ENCODE measurements around the gene CDH4.
A peak's percentile ranks its signal among the peaks of the same experiment; 100 is the strongest.

The CDH4 gene

GRCh38 chr20:61555566-61555965 lies 303.5 kb downstream of the CDH4 start:
- Histone ChIP-seq H3K79me2 (ENCODE audit: control insufficient read depth, insufficient read depth, low read length, poor library complexity) (no peaks in the 10 kb centered on the region), H4K12ac (ENCODE audit: low read depth, low read length) (no peak overlapping the region), H3K14ac (ENCODE audit: low read length) (no peak overlapping the region), H3K4me1 (ENCODE audit: control insufficient read depth in 1 of 2, insufficient read depth in 2 of 2, low read length in 2 of 2) (peaks cover 0 to 2% of the 10 kb centered on the region in 2 experiments), H3K27me3 (ENCODE audit: insufficient read depth, low read length) (no peaks in the 10 kb centered on the region), H3K9me3 (ENCODE audit: insufficient read depth, low read depth, low read length) (peaks cover 2% of the 10 kb centered on the region), H3K9ac (ENCODE audit: low read length) (no peak overlapping the region), H2AK5ac (ENCODE audit: low read length) (no peak overlapping the region), H3K4me3 (ENCODE audit: low read depth, low read length) (no peak overlapping the region), H3K36me3 (ENCODE audit: control insufficient read depth in 1 of 2, insufficient read depth in 2 of 2, low read length in 2 of 2) (no peaks in the 10 kb centered on the region), H2BK12ac (ENCODE audit: low read length) (no peak overlapping the region), H4K91ac (ENCODE audit: low read depth, low read length) (no peak overlapping the region), H2BK120ac (ENCODE audit: insufficient read depth, low read length, poor library complexity) (no peak overlapping the region), H4K8ac (ENCODE audit: low read depth, low read length) (no peak overlapping the region), H3K79me1 (ENCODE audit: low read length) (no peaks in the 10 kb centered on the region), H2BK5ac (ENCODE audit: low read depth, low read length, poor library complexity) (no peak overlapping the region), H2AFZ (ENCODE audit: insufficient read depth, low read length, poor library complexity) (no peak overlapping the region), H3K4me2 (ENCODE audit: low read length) (no peak overlapping the region), H3K4ac (ENCODE audit: low read depth, low read length) (no peak overlapping the region), H3K23ac (ENCODE audit: low read length) (no peak overlapping the region), H3K27ac (ENCODE audit: low read depth, low read length) (no peak overlapping the region), H3K18ac (ENCODE audit: low read length) (no peak overlapping the region)
- DNase-seq: no peak
- WGBS (ENCODE audit: extremely low coverage, insufficient coverage, insufficient read length): no CpG with 5 or more reads among the region's 6 CpGs

GRCh38 chr20:61556111-61556510 lies 304.1 kb downstream of the CDH4 start:
- H3K9ac ChIP-seq (ENCODE audit: low read length): no peak overlapping the region
- no peak overlapping the region for H2BK5ac ChIP-seq (ENCODE audit: low read depth, low read length, poor library complexity)
- no peak overlapping the region for H3K4me3 ChIP-seq (ENCODE audit: low read depth, low read length)
- no peak overlapping the region for H3K23ac ChIP-seq (ENCODE audit: low read length)
- H3K36me3 ChIP-seq (ENCODE audit: control insufficient read depth in 1 of 2, insufficient read depth in 2 of 2, low read length in 2 of 2): no peaks in the 10 kb centered on the region
- H3K18ac ChIP-seq (ENCODE audit: low read length): no peak overlapping the region
- no peak overlapping the region for H4K91ac ChIP-seq (ENCODE audit: low read depth, low read length)
- peaks cover 2% of the 10 kb centered on the region for H3K9me3 ChIP-seq (ENCODE audit: insufficient read depth, low read depth, low read length)
- H4K12ac ChIP-seq (ENCODE audit: low read depth, low read length): no peak overlapping the region
- H3K4me2 ChIP-seq (ENCODE audit: low read length): no peak overlapping the region
- H2AK5ac ChIP-seq (ENCODE audit: low read length): no peak overlapping the region
- H3K27ac ChIP-seq (ENCODE audit: low read depth, low read length): no peak overlapping the region
- no peak overlapping the region for H3K4ac ChIP-seq (ENCODE audit: low read depth, low read length)
- H2BK12ac ChIP-seq (ENCODE audit: low read length): no peak overlapping the region
- no CpG with 5 or more reads among the region's 3 CpGs for WGBS (ENCODE audit: extremely low coverage, insufficient coverage, insufficient read length)
- no peaks in the 10 kb centered on the region for H3K79me2 ChIP-seq (ENCODE audit: control insufficient read depth, insufficient read depth, low read length, poor library complexity)
- no peak overlapping the region for H2BK120ac ChIP-seq (ENCODE audit: insufficient read depth, low read length, poor library complexity)
- no peak overlapping the region for H3K14ac ChIP-seq (ENCODE audit: low read length)
- H3K4me1 ChIP-seq (ENCODE audit: control insufficient read depth in 1 of 2, insufficient read depth in 2 of 2, low read length in 2 of 2): peaks cover 0 to 2% of the 10 kb centered on the region in 2 experiments
- no peaks in the 10 kb centered on the region for H3K27me3 ChIP-seq (ENCODE audit: insufficient read depth, low read length)
- no peaks in the 10 kb centered on the region for H3K79me1 ChIP-seq (ENCODE audit: low read length)
- H2AFZ ChIP-seq (ENCODE audit: insufficient read depth, low read length, poor library complexity): no peak overlapping the region
- H4K8ac ChIP-seq (ENCODE audit: low read depth, low read length): no peak overlapping the region
- DNase-seq: peak in 1 of 2 donors; percentile 3

DNA sequence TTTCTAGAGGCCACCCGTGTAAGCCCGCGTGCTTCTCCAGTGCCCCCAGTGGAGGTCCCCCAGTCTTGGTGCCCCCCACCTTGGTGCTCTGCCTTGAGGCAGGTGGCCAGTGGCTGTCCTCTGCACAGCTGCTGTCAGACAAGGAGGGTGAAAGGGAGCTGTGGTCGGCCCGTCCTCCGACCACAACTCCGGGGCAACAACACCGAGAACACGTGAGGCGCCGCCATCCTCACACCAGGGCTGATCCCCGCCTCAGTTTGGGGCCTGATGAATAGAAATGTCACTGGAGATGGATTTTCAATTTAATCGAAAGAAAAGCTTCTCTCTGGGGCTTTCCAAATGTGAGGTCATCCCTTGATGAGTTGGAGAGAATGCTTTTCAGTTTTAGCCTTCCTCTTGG lies 304.6 kb downstream of the CDH4 start:
- H4K8ac ChIP-seq (ENCODE audit: low read depth, low read length): no peak overlapping the region
- no peak overlapping the region for H2BK120ac ChIP-seq (ENCODE audit: insufficient read depth, low read length, poor library complexity)
- no CpG with 5 or more reads among the region's 13 CpGs for WGBS (ENCODE audit: extremely low coverage, insufficient coverage, insufficient read length)
- H3K79me2 ChIP-seq (ENCODE audit: control insufficient read depth, insufficient read depth, low read length, poor library complexity): no peaks in the 10 kb centered on the region
- H2BK12ac ChIP-seq (ENCODE audit: low read length): no peak overlapping the region
- no peaks in the 10 kb centered on the region for H3K27me3 ChIP-seq (ENCODE audit: insufficient read depth, low read length)
- H3K9ac ChIP-seq (ENCODE audit: low read length): no peak overlapping the region
- H2BK5ac ChIP-seq (ENCODE audit: low read depth, low read length, poor library complexity): no peak overlapping the region
- no peak overlapping the region for H3K14ac ChIP-seq (ENCODE audit: low read length)
- no peak overlapping the region for H2AFZ ChIP-seq (ENCODE audit: insufficient read depth, low read length, poor library complexity)
- no peak for DNase-seq
- peaks cover 2% of the 10 kb centered on the region for H3K9me3 ChIP-seq (ENCODE audit: insufficient read depth, low read depth, low read length)
- H3K79me1 ChIP-seq (ENCODE audit: low read length): no peaks in the 10 kb centered on the region
- no peak overlapping the region for H4K12ac ChIP-seq (ENCODE audit: low read depth, low read length)
- peaks cover 0 to 2% of the 10 kb centered on the region in 2 experiments for H3K4me1 ChIP-seq (ENCODE audit: control insufficient read depth in 1 of 2, insufficient read depth in 2 of 2, low read length in 2 of 2)
- H3K4me2 ChIP-seq (ENCODE audit: low read length): no peak overlapping the region
- H4K91ac ChIP-seq (ENCODE audit: low read depth, low read length): no peak overlapping the region
- no peaks in the 10 kb centered on the region for H3K36me3 ChIP-seq (ENCODE audit: control insufficient read depth in 1 of 2, insufficient read depth in 2 of 2, low read length in 2 of 2)
- no peak overlapping the region for H2AK5ac ChIP-seq (ENCODE audit: low read length)
- no peak overlapping the region for H3K4me3 ChIP-seq (ENCODE audit: low read depth, low read length)
- H3K27ac ChIP-seq (ENCODE audit: low read depth, low read length): no peak overlapping the region
- no peak overlapping the region for H3K4ac ChIP-seq (ENCODE audit: low read depth, low read length)
- H3K23ac ChIP-seq (ENCODE audit: low read length): no peak overlapping the region
- H3K18ac ChIP-seq (ENCODE audit: low read length): no peak overlapping the region

- Histone ChIP-seq H2AK5ac (ENCODE audit: low read length) (no peak overlapping the region), H3K4me1 (ENCODE audit: control insufficient read depth in 1 of 2, insufficient read depth in 2 of 2, low read length in 2 of 2) (peaks cover 0 to 2% of the 10 kb centered on the region in 2 experiments), H3K9me3 (ENCODE audit: insufficient read depth, low read depth, low read length) (peaks cover 2% of the 10 kb centered on the region), H3K27me3 (ENCODE audit: insufficient read depth, low read length) (no peaks in the 10 kb centered on the region), H2BK12ac (ENCODE audit: low read length) (no peak overlapping the region), H3K27ac (ENCODE audit: low read depth, low read length) (no peak overlapping the region), H3K18ac (ENCODE audit: low read length) (no peak overlapping the region), H3K4me2 (ENCODE audit: low read length) (no peak overlapping the region), H3K36me3 (ENCODE audit: control insufficient read depth in 1 of 2, insufficient read depth in 2 of 2, low read length in 2 of 2) (no peaks in the 10 kb centered on the region), H2BK5ac (ENCODE audit: low read depth, low read length, poor library complexity) (no peak overlapping the region), H2BK120ac (ENCODE audit: insufficient read depth, low read length, poor library complexity) (no peak overlapping the region), H4K8ac (ENCODE audit: low read depth, low read length) (no peak overlapping the region), H3K23ac (ENCODE audit: low read length) (no peak overlapping the region), H3K9ac (ENCODE audit: low read length) (no peak overlapping the region), H3K79me2 (ENCODE audit: control insufficient read depth, insufficient read depth, low read length, poor library complexity) (no peaks in the 10 kb centered on the region), H3K14ac (ENCODE audit: low read length) (no peak overlapping the region), H3K4me3 (ENCODE audit: low read depth, low read length) (no peak overlapping the region), H2AFZ (ENCODE audit: insufficient read depth, low read length, poor library complexity) (no peak overlapping the region), H3K79me1 (ENCODE audit: low read length) (no peaks in the 10 kb centered on the region), H4K91ac (ENCODE audit: low read depth, low read length) (no peak overlapping the region), H3K4ac (ENCODE audit: low read depth, low read length) (no peak overlapping the region), H4K12ac (ENCODE audit: low read depth, low read length) (no peak overlapping the region)
- WGBS (ENCODE audit: extremely low coverage, insufficient coverage, insufficient read length): no CpG with 5 or more reads among the region's 17 CpGs
- no peak for DNase-seq
Measured at GRCh38 chr20:61557621-61558020, 305.6 kb downstream of the CDH4 start.
